ENCODE measurements around the gene ARHGEF2. TPM values are rescaled to one million over a fixed set of nuclear protein-coding genes. Genes with fewer than 3 reads are reported as not detected.

The ARHGEF2 gene
- total RNA-seq, 4 donors from 2014 or later: 105 to 195 (median 153) TPM

GRCh38 chr1:155983191-155984024 lies 5.1 kb upstream of the ARHGEF2 start:
- Histone ChIP-seq H3K4me3 (peak overlapping the region in 2 of 4 donors; percentile 1 to 24), H3K27ac (peak overlapping the region; percentile 56 to 97 (median 92)), H3K27me3 (no peaks in the 10 kb centered on the region), H3K9me3 (no peaks in the 10 kb centered on the region), H3K4me1 (peaks cover 0 to 62% (median 54%) of the 10 kb centered on the region in 4 donors), H3K36me3 (no peaks in the 10 kb centered on the region)
- TF ChIP-seq EP300 (IDR thresholded peaks at IDR 0.05): peak in 1 of 2 donors; percentile 51
- no peak for TF ChIP-seq POLR2A (IDR thresholded peaks at IDR 0.05)
- WGBS, 2 donors: 19 to 28% methylated on average over 4 of the region's 4 CpGs
- DNase-seq (ENCODE audit: low spot score in 2 of 2): peak; percentile 66 to 68

GRCh38 chr1:155982106-155982505 lies 3.8 kb upstream of the ARHGEF2 start:
- peaks cover 0 to 66% (median 54%) of the 10 kb centered on the region in 4 donors for H3K4me1 ChIP-seq

GRCh38 chr1:155981266-155982088 lies 3.1 kb upstream of the ARHGEF2 start:
- H3K27ac ChIP-seq: peak overlapping the region; percentile 90 to 97 (median 94)
- WGBS, 2 donors: 47 to 49% methylated on average over 6 of the region's 6 CpGs
- H3K36me3 ChIP-seq: no peaks in the 10 kb centered on the region
- no peaks in the 10 kb centered on the region for H3K9me3 ChIP-seq
- DNase-seq (ENCODE audit: low spot score in 2 of 2): no peak
- TF ChIP-seq POLR2A (IDR thresholded peaks at IDR 0.05) (no peak), EP300 (IDR thresholded peaks at IDR 0.05) (peak in 1 of 2 donors; percentile 21)
- no peaks in the 10 kb centered on the region for H3K27me3 ChIP-seq
- peaks cover 0 to 73% (median 55%) of the 10 kb centered on the region in 4 donors for H3K4me1 ChIP-seq
- peak overlapping the region in 2 of 4 donors; percentile 15 to 24 for H3K4me3 ChIP-seq

More at GRCh38 chr1:155982106-155982505, 3.8 kb upstream of the ARHGEF2 start:
- TF ChIP-seq POLR2A (IDR thresholded peaks at IDR 0.05) (no peak), EP300 (IDR thresholded peaks at IDR 0.05) (no peak)
- DNase-seq (ENCODE audit: low spot score in 2 of 2): no peak
- 35 to 53% methylated on average over 7 of the region's 7 CpGs for WGBS, 2 donors
- Histone ChIP-seq H3K9me3 (no peaks in the 10 kb centered on the region), H3K27me3 (no peaks in the 10 kb centered on the region), H3K4me3 (peak overlapping the region in 2 of 4 donors; percentile 15 to 24), H3K36me3 (no peaks in the 10 kb centered on the region), H3K27ac (peak overlapping the region; percentile 90 to 97 (median 94))

GRCh38 chr1:155979597-155980343 lies 1.4 kb upstream of the ARHGEF2 start:
- WGBS, 2 donors: 20 to 23% methylated on average over 4 of the region's 4 CpGs
- H3K9me3 ChIP-seq: no peaks in the 10 kb centered on the region
- no peaks in the 10 kb centered on the region for H3K36me3 ChIP-seq
- H3K4me1 ChIP-seq: peaks cover 0 to 89% (median 68%) of the 10 kb centered on the region in 4 donors
- H3K4me3 ChIP-seq: peak overlapping the region; percentile 70 to 88 (median 80)
- no peak for TF ChIP-seq EP300 (IDR thresholded peaks at IDR 0.05)
- no peak for TF ChIP-seq POLR2A (IDR thresholded peaks at IDR 0.05)
- TF ChIP-seq CTCF (IDR thresholded peaks at IDR 0.05): no peak
- H3K27ac ChIP-seq: peak overlapping the region; percentile 90 to 97 (median 94)
- H3K27me3 ChIP-seq: no peaks in the 10 kb centered on the region
- no peak for DNase-seq (ENCODE audit: low spot score in 2 of 2)

GRCh38 chr1:155978973-155979429 lies 654 bp upstream of the ARHGEF2 start:
- Histone ChIP-seq H3K4me3 (peak overlapping the region; percentile 70 to 88 (median 80)), H3K27ac (peak overlapping the region; percentile 90 to 97 (median 94)), H3K27me3 (no peaks in the 10 kb centered on the region), H3K36me3 (no peaks in the 10 kb centered on the region), H3K9me3 (no peaks in the 10 kb centered on the region), H3K4me1 (peaks cover 0 to 89% (median 71%) of the 10 kb centered on the region in 4 donors)
- TF ChIP-seq CTCF (IDR thresholded peaks at IDR 0.05) (no peak), POLR2A (IDR thresholded peaks at IDR 0.05) (no peak)
- 1 to 7% methylated on average over 8 of the region's 8 CpGs for WGBS, 2 donors
- DNase-seq (ENCODE audit: low spot score in 2 of 2): no peak
